ENCODE measurements around the gene ABHD17A.

The ABHD17A gene

DNA sequence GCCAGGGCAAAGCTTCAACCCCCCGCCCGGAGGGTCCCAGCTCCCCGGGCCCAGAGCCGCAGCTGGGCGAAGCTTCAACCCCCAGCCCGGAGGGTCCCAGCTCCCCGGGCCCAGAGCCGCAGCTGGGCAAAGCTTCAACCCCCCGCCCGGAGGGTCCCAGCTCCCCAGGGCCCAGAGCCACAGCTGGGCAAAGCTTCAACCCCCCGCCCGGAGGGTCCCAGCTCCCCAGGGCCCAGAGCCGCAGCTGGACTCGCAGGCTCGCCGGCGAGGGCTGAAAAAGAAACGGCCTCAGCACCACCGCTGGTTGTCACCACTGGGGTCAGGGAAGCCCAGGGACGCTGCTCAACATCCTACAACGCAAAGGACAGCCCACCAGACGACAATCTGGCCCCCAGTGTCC, 42.2 kb downstream of the ABHD17A start:
- no peaks in the 10 kb centered on the region for H3K27me3 ChIP-seq (ENCODE audit: control insufficient read depth, low read length)
- no peak overlapping the region for H3K4me3 ChIP-seq (ENCODE audit: low read length)
- H3F3A ChIP-seq (ENCODE audit: control insufficient read depth, insufficient read depth): no peaks in the 10 kb centered on the region
- H3K79me2 ChIP-seq (ENCODE audit: control insufficient read depth, low read length): peaks cover 99% of the 10 kb centered on the region
- peaks cover 34% of the 10 kb centered on the region for H4K20me1 ChIP-seq (ENCODE audit: control insufficient read depth, insufficient read depth, low read depth, low read length)
- no peak for TF ChIP-seq EZH2phosphoT487 (IDR thresholded peaks at IDR 0.05; ENCODE audit: borderline replicate concordance, low read length)
- TF ChIP-seq, protein P1, sequence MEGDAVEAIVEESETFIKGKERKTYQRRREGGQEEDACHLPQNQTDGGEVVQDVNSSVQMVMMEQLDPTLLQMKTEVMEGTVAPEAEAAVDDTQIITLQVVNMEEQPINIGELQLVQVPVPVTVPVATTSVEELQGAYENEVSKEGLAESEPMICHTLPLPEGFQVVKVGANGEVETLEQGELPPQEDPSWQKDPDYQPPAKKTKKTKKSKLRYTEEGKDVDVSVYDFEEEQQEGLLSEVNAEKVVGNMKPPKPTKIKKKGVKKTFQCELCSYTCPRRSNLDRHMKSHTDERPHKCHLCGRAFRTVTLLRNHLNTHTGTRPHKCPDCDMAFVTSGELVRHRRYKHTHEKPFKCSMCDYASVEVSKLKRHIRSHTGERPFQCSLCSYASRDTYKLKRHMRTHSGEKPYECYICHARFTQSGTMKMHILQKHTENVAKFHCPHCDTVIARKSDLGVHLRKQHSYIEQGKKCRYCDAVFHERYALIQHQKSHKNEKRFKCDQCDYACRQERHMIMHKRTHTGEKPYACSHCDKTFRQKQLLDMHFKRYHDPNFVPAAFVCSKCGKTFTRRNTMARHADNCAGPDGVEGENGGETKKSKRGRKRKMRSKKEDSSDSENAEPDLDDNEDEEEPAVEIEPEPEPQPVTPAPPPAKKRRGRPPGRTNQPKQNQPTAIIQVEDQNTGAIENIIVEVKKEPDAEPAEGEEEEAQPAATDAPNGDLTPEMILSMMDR (IDR thresholded peaks at IDR 0.05; ENCODE audit: low read depth, low read length, poor library complexity, severe bottlenecking): no peak
- H3K4me2 ChIP-seq (ENCODE audit: low read length): no peak overlapping the region
- H3K36me3 ChIP-seq (ENCODE audit: control insufficient read depth, low read length): peaks cover 53% of the 10 kb centered on the region
- H3K4me1 ChIP-seq (ENCODE audit: control insufficient read depth, low read length): peaks cover 41% of the 10 kb centered on the region
- no peaks in the 10 kb centered on the region for H3K9me3 ChIP-seq (ENCODE audit: control insufficient read depth, insufficient read depth, low read length)
- no peaks in the 10 kb centered on the region for H3K9me2 ChIP-seq (replicated peaks; ENCODE audit: control insufficient read depth, low read length)
- H3K27ac ChIP-seq (ENCODE audit: low read depth, low read length): no peak overlapping the region

DNA sequence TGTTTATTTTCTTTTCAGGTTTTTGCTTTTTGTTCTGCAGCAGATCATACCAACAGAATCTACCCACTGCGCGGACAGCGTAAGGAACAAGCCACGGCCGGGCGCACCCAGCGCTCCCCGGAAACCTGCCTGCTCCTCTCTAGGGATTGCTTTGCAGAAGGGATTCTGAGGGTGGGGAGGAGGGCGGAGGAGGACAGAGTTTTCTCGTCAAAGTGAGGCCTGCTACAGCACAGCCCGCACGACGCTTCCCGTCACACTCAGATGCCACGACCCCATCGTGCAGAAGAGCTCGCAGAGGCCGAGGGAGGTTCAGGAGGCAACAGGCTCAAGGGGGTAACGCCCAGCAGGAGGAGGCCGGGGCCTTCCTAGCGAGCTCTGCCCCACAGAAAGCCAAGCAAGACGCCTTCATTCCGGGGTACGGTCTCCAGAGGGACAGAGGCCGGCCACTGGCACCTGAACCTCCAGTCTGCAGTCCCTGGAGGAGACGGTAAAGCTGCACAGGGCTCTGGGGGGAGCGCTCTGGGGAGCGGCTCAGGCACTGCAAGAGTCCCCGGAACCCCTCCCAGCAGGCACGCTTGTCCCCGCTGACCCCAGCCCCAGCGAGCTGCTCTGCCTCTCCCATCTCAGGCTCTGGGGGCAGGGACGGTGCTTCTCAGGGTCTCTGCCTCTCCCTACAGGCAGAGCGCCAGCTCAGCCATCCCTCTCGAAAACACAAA, 43.9 kb downstream of the ABHD17A start:
- TF ChIP-seq EZH2phosphoT487 (IDR thresholded peaks at IDR 0.05; ENCODE audit: borderline replicate concordance, low read length): no peak
- TF ChIP-seq, protein P1 (IDR thresholded peaks at IDR 0.05; ENCODE audit: low read depth, low read length, poor library complexity, severe bottlenecking): no peak
- Histone ChIP-seq H3K4me1 (ENCODE audit: control insufficient read depth, low read length) (peaks cover 30% of the 10 kb centered on the region), H3K4me3 (ENCODE audit: low read length) (no peak overlapping the region), H3K27ac (ENCODE audit: low read depth, low read length) (no peak overlapping the region), H4K20me1 (ENCODE audit: control insufficient read depth, insufficient read depth, low read depth, low read length) (peaks cover 31% of the 10 kb centered on the region), H3K36me3 (ENCODE audit: control insufficient read depth, low read length) (peaks cover 42% of the 10 kb centered on the region), H3K27me3 (ENCODE audit: control insufficient read depth, low read length) (no peaks in the 10 kb centered on the region), H3F3A (ENCODE audit: control insufficient read depth, insufficient read depth) (no peaks in the 10 kb centered on the region), H3K9me2 (replicated peaks; ENCODE audit: control insufficient read depth, low read length) (no peaks in the 10 kb centered on the region), H3K79me2 (ENCODE audit: control insufficient read depth, low read length) (peaks cover 99% of the 10 kb centered on the region), H3K4me2 (ENCODE audit: low read length) (no peak overlapping the region), H3K9me3 (ENCODE audit: control insufficient read depth, insufficient read depth, low read length) (no peaks in the 10 kb centered on the region)

DNA sequence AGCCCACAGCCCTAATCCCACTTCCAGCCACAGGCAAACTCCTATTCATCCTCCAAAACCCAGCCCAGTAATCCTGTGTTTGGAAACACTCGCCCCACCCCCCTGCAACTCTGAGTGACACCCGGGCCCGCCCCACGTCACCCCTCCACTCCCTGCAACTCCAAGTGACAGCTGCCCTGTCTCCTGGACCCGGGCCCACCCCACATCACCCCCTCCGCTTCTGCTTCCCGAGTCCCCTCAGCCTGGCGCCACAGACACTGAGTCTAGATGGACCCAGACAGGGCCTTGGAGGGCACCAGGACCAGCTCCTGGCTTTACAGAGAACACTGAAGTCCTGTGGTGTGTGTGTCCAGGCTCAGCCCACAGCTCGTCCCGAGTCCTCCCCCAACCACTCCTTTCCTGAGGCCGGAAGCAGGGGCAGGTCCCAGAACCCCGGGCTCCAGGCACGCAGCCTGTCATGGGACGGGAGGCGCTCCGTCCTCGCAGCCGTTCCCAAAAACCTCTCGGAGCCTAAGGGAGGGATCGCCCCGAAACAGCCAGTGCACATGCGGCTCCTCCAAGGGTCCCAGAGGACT, 44.7 kb downstream of the ABHD17A start:
- peaks cover 99% of the 10 kb centered on the region for H3K79me2 ChIP-seq (ENCODE audit: control insufficient read depth, low read length)
- no peaks in the 10 kb centered on the region for H3K27me3 ChIP-seq (ENCODE audit: control insufficient read depth, low read length)

More for the DNA sequence above, 44.7 kb downstream of the ABHD17A start:
- no peaks in the 10 kb centered on the region for H3K9me3 ChIP-seq (ENCODE audit: control insufficient read depth, insufficient read depth, low read length)
- peaks cover 24% of the 10 kb centered on the region for H3K4me1 ChIP-seq (ENCODE audit: control insufficient read depth, low read length)
- no peak overlapping the region; the same call in 1 of the 2 replicates for H3K4me2 ChIP-seq (ENCODE audit: low read length)
- H4K20me1 ChIP-seq (ENCODE audit: control insufficient read depth, insufficient read depth, low read depth, low read length): peaks cover 24% of the 10 kb centered on the region
- TF ChIP-seq, protein P1 (IDR thresholded peaks at IDR 0.05; ENCODE audit: low read depth, low read length, poor library complexity, severe bottlenecking): no peak
- TF ChIP-seq EZH2phosphoT487 (IDR thresholded peaks at IDR 0.05; ENCODE audit: borderline replicate concordance, low read length): no peak
- no peak overlapping the region for H3K4me3 ChIP-seq (ENCODE audit: low read length)
- no peaks in the 10 kb centered on the region for H3F3A ChIP-seq (ENCODE audit: control insufficient read depth, insufficient read depth)
- H3K36me3 ChIP-seq (ENCODE audit: control insufficient read depth, low read length): peaks cover 35% of the 10 kb centered on the region
- no peaks in the 10 kb centered on the region for H3K9me2 ChIP-seq (replicated peaks; ENCODE audit: control insufficient read depth, low read length)
- peak overlapping the region; percentile 11; the same call in 1 of the 2 replicates for H3K27ac ChIP-seq (ENCODE audit: low read depth, low read length)

Measured in DOHH2 (cell line).